Calu3 (cell line): ENCODE measurements around the gene RUFY3. TPM values are rescaled to one million over a fixed set of nuclear protein-coding genes. Genes with fewer than 3 reads are reported as not detected.

Source experiments
- BruUV-seq: library from RNA; stranded (reverse); fragments of 400-500 nt; replicated peaks from 2 replicates; lab custom pipeline; 2021; lab: Mats Ljungman, UMichigan
- CTCF ChIA-PET: fragments of 300-600 bp; sonication (Branson Sonifier 250); formaldehyde crosslinking; loops from one replicate; lab custom pipeline; 2022; ENCODE audit warnings: antibody characterized with exemption; lab: Charles Lee
- DNase-seq: peaks from one replicate; pipeline ENCODE4 v3.0.0; 2022
- H3K27ac Mint-ChIP-seq: one replicate; pipeline ENCODE4 v1.8.0; 2022; ENCODE audit warnings: mixed read lengths; ENCODE audit not compliant: unreplicated experiment
- H3K27me3 Mint-ChIP-seq: one replicate; pipeline ENCODE4 v1.8.0; 2022; ENCODE audit warnings: mixed read lengths; ENCODE audit not compliant: unreplicated experiment
- H3K36me3 Mint-ChIP-seq: one replicate; pipeline ENCODE4 v1.8.0; 2022; ENCODE audit warnings: mild to moderate bottlenecking, moderate library complexity, mixed read lengths; ENCODE audit not compliant: insufficient read depth, unreplicated experiment
- H3K4me1 Mint-ChIP-seq: one replicate; pipeline ENCODE4 v1.8.0; 2022; ENCODE audit warnings: mild to moderate bottlenecking, low read depth, mixed read lengths; ENCODE audit not compliant: unreplicated experiment
- H3K4me3 Mint-ChIP-seq: one replicate; pipeline ENCODE4 v1.8.0; 2022; ENCODE audit warnings: mild to moderate bottlenecking, low read depth, moderate library complexity, mixed read lengths; ENCODE audit not compliant: unreplicated experiment
- H3K9me3 Mint-ChIP-seq: one replicate; pipeline ENCODE4 v1.8.0; 2022; ENCODE audit warnings: low read depth, mixed read lengths; ENCODE audit not compliant: unreplicated experiment
- intact Hi-C: fragments of 100-400 bp; cut with micrococcal nuclease; formaldehyde crosslinking; loops from one replicate; pipeline ENCODE4 v1.10.0; 2022; ENCODE audit not compliant: unreplicated experiment
- total RNA-seq: library from RNA; stranded (reverse); gene quantifications from 2 replicates; pipeline ENCODE4 v1.2.3, GENCODE V29; 2022
- TF ChIP-seq, protein P1 (sequence below): fragments of 200-600 bp; IDR thresholded peaks from one replicate; pipeline ENCODE4 v1.8.0; 2022; ENCODE audit warnings: antibody characterized with exemption; ENCODE audit not compliant: unreplicated experiment

RUFY3 gene
- total RNA-seq, 1 experiment from 2014 or later, result 25.8 TPM

DNA sequence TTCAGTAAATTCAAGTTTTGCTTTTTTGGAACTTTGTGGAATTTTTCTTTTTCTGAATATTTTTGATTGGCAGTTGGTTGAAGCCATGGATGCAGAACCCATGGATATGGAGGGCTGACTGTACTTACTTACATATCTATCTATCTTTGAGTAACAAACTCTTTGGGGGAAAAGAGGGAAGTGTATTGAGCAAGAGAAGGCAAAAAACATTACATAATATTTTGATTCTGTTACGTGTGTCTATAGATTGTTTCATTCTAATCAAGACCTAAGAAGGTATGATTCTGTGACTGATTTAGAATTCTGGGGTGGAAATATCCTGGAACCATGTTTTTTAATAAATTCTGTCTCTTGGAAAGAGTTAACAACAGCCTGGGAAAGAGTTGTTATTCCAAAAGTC, 86.4 kb downstream of the RUFY3 start:
- no peak for DNase-seq
- CTCF ChIA-PET, result no interaction called here
- intact Hi-C loops, result no loop called here
- H3K9me3 Mint-ChIP-seq, result no peaks in the 10 kb centered on the region
- no peaks in the 10 kb centered on the region for H3K27me3 Mint-ChIP-seq
- no peaks in the 10 kb centered on the region for H3K4me1 Mint-ChIP-seq
- TF ChIP-seq, protein P1, sequence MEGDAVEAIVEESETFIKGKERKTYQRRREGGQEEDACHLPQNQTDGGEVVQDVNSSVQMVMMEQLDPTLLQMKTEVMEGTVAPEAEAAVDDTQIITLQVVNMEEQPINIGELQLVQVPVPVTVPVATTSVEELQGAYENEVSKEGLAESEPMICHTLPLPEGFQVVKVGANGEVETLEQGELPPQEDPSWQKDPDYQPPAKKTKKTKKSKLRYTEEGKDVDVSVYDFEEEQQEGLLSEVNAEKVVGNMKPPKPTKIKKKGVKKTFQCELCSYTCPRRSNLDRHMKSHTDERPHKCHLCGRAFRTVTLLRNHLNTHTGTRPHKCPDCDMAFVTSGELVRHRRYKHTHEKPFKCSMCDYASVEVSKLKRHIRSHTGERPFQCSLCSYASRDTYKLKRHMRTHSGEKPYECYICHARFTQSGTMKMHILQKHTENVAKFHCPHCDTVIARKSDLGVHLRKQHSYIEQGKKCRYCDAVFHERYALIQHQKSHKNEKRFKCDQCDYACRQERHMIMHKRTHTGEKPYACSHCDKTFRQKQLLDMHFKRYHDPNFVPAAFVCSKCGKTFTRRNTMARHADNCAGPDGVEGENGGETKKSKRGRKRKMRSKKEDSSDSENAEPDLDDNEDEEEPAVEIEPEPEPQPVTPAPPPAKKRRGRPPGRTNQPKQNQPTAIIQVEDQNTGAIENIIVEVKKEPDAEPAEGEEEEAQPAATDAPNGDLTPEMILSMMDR, result no peak
- no TSS peak for BruUV-seq
- H3K36me3 Mint-ChIP-seq, result no peaks in the 10 kb centered on the region
- H3K4me3 Mint-ChIP-seq, result no peak overlapping the region
- H3K27ac Mint-ChIP-seq, result no peak overlapping the region

DNA sequence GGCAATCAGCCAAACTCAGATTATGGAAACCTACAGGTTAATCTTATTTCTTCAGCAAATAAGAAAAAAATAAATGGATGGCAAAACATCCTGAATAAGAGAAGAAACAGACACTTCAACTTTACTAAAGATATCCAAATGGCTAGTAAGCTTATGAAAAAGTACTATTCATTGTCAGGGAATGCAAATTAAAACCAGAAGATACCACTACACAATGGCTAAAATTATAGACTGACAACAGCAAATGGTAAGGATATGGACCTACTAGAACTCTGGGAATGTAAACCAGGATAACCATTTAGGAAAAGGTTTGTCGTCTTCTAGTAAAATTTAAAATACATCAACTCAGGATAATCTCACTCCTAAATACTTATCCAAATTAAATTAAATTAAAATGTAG, 93.6 kb downstream of the RUFY3 start:
- H3K36me3 Mint-ChIP-seq, result peaks cover 18% of the 10 kb centered on the region
- no peak for DNase-seq
- TF ChIP-seq, protein P1, result no peak
- intact Hi-C loops, result no loop called here
- H3K9me3 Mint-ChIP-seq, result no peaks in the 10 kb centered on the region
- no TSS peak for BruUV-seq
- no peaks in the 10 kb centered on the region for H3K27me3 Mint-ChIP-seq
- H3K27ac Mint-ChIP-seq, result no peak overlapping the region
- no peaks in the 10 kb centered on the region for H3K4me1 Mint-ChIP-seq
- no peak overlapping the region for H3K4me3 Mint-ChIP-seq
- CTCF ChIA-PET, result no interaction called here

DNA sequence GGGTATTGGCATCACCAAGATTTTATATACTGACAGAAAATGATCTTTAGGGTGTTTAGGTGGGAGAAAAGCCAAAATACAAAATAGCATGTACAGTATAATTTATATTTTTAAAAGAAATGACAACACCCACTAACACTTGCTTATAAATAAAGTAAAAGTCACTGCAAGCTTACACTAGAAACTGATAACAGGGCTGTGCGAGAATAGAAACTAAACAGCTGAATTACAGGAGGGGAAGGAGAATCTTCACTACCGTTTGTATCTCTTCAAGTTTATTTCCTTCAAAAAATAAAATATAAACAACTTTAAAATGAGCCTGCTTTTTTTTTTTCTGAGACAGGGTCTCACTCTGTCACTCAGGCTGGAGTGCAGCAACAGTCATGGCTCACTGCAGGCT, 95.1 kb downstream of the RUFY3 start:
- Mint-ChIP-seq H3K9me3 (no peaks in the 10 kb centered on the region), H3K27me3 (no peaks in the 10 kb centered on the region), H3K27ac (no peak overlapping the region), H3K4me1 (no peaks in the 10 kb centered on the region), H3K4me3 (no peak overlapping the region), H3K36me3 (peaks cover 18% of the 10 kb centered on the region)
- intact Hi-C loops, result no loop called here
- BruUV-seq, result no TSS peak
- CTCF ChIA-PET, result no interaction called here
- no peak for DNase-seq
- TF ChIP-seq, protein P1, result no peak

DNA sequence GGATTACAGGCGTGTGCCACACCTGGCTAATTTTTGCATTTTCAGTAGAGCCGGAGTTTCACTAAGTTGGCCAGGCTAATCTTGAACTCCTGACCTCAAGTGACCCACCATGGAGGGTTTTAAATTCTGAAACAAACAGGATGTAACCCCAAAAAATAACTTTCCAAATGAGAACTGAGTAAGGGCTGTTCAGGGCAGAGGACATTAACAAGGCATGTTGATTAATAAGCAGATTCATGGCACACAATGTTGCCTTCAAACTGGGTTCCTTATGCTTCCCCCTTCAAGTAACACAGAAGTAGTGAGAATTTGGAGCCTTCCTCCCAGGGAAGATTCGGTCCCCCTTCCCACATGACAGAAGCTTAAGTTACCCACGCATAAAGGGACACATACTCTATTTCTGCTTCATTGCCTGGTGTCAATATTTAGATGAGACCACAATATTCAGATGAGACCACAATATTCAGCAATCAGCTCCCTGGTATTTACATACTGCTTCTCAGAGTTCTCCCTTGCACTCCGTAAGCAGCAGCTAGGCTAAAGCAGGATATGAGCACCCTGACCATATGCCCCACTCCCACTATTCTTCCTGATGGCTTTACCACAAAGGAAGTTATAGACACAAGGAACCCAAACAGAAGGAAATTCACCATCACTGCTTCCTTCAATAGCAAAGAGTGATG, 96.5 kb downstream of the RUFY3 start:
- intact Hi-C loops, result no loop called here
- DNase-seq, result no peak
- TF ChIP-seq, protein P1, result no peak
- H3K27me3 Mint-ChIP-seq, result no peaks in the 10 kb centered on the region
- H3K4me1 Mint-ChIP-seq, result no peaks in the 10 kb centered on the region
- no peak overlapping the region for H3K4me3 Mint-ChIP-seq
- H3K36me3 Mint-ChIP-seq, result peaks cover 28% of the 10 kb centered on the region
- BruUV-seq, result no TSS peak
- CTCF ChIA-PET, result no interaction called here
- no peaks in the 10 kb centered on the region for H3K9me3 Mint-ChIP-seq
- no peak overlapping the region for H3K27ac Mint-ChIP-seq
